Upper lobe of left lung (tissue), 4 donors: Measurements from ENCODE around the gene SPOCK1.

Source experiments
- POLR2AphosphoS5 ChIP-seq, 2 donors: sonication (generic); formaldehyde crosslinking; IDR thresholded peaks; one replicate each; pipeline ENCODE4 v1.5.1; 2017; ENCODE audit warnings: antibody characterized with exemption in 2 of 2
- TF ChIP-seq, protein P1 (sequence below), 6 experiments: fragments of 450-650 bp in 4 of 6; fragments of 200-600 bp in 2 of 6; sonication (generic) in 2 of 6; IDR thresholded peaks; one replicate each; pipeline ENCODE4 v1.5.1; 2016 to 2019; ENCODE audit warnings: antibody characterized with exemption in 6 of 6

- TF ChIP-seq, protein P1, sequence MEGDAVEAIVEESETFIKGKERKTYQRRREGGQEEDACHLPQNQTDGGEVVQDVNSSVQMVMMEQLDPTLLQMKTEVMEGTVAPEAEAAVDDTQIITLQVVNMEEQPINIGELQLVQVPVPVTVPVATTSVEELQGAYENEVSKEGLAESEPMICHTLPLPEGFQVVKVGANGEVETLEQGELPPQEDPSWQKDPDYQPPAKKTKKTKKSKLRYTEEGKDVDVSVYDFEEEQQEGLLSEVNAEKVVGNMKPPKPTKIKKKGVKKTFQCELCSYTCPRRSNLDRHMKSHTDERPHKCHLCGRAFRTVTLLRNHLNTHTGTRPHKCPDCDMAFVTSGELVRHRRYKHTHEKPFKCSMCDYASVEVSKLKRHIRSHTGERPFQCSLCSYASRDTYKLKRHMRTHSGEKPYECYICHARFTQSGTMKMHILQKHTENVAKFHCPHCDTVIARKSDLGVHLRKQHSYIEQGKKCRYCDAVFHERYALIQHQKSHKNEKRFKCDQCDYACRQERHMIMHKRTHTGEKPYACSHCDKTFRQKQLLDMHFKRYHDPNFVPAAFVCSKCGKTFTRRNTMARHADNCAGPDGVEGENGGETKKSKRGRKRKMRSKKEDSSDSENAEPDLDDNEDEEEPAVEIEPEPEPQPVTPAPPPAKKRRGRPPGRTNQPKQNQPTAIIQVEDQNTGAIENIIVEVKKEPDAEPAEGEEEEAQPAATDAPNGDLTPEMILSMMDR (IDR thresholded peaks at IDR 0.05): no peak
- no peak for TF ChIP-seq POLR2AphosphoS5 (IDR thresholded peaks at IDR 0.05)
These were observed 541.7 kb downstream of the SPOCK1 start for GRCh38 chr5:136957428-136957827.
